ENCODE results near the gene CYP20A1.

GRCh38 chr2:203200866-203201265, 38.0 kb upstream of the CYP20A1 start:
- TF ChIP-seq CTCF (conservative IDR thresholded peaks at IDR 0.05 in 1 of 2, IDR thresholded peaks at IDR 0.05 in 1 of 2; ENCODE audit: low read depth in 1 of 2, low read length in 2 of 2) (no peak), EZH2 (IDR thresholded peaks at IDR 0.05; ENCODE audit: low read length, missing control alignments) (no peak)

All from fibroblast of lung (primary cell).